HG02938 (cell line): ENCODE results near the gene CENPA.
"Not testable (repeated sequence)": the region's sequence is repeated elsewhere in the genome, so short reads cannot be mapped to it uniquely, and the experiment has no call there.

ENCODE experiments used
- ATAC-seq: cut with Tn5 transposase; IDR thresholded peaks from one replicate; pipeline ENCODE4 v1.9.1; 2021; ENCODE audit warnings: mild to moderate bottlenecking, moderate library complexity; ENCODE audit not compliant: unreplicated experiment

The CENPA gene

DNA sequence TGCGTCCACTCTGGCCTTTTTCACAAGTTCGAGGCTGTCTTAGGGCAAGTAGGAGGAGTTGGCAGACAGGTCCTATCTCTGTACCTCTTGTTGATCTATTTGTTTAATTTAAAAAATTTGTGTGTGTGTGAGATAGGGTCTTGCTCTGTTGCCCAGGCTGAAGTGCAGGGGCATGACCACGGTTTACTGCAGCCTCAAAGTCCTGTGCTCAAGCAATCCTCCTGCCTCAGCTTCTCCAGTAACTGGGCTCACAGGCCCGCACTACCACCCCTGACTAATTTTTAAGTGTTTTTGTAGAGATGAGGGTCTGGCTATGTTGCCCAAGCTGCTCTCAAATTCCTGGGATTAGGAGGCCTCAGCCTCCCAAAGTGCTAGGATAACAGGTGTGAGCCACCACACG, 26.0 kb upstream of the CENPA start:
- no peak for ATAC-seq

GRCh38 chr2:26760991-26761390, 24.9 kb upstream of the CENPA start:
- not testable (repeated sequence) for ATAC-seq

- ATAC-seq = no peak
These were observed 22.8 kb upstream of the CENPA start for GRCh38 chr2:26763019-26763418.

GRCh38 chr2:26764078-26764887, 21.6 kb upstream of the CENPA start, which contains the start of gene SLC35F6:
TSS of gene SLC35F6 (plus strand) at chr2:26764284. CDS start at chr2:26764350, 66 bp downstream.
- peak; percentile 64 for ATAC-seq

DNA sequence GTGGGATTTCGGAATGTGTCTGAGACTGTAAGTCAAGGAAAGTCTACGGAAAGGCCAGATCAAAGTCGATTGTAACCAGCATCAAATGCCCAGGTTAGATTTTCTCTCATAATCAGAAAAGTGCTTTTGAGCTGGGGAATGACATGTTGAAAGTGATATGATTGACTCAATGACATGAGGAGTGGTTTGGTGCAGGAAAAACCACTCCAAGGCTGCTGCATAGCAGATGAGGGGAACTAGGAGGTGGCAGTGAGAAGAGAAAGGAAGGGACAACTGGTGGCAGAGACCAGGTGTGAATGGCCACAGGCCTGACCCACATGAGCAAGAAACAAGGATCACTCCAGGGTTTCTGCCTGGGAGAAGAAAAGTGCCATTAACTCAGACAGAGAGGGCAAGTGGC, 20.9 kb upstream of the CENPA start:
- peak; percentile 9 for ATAC-seq

DNA sequence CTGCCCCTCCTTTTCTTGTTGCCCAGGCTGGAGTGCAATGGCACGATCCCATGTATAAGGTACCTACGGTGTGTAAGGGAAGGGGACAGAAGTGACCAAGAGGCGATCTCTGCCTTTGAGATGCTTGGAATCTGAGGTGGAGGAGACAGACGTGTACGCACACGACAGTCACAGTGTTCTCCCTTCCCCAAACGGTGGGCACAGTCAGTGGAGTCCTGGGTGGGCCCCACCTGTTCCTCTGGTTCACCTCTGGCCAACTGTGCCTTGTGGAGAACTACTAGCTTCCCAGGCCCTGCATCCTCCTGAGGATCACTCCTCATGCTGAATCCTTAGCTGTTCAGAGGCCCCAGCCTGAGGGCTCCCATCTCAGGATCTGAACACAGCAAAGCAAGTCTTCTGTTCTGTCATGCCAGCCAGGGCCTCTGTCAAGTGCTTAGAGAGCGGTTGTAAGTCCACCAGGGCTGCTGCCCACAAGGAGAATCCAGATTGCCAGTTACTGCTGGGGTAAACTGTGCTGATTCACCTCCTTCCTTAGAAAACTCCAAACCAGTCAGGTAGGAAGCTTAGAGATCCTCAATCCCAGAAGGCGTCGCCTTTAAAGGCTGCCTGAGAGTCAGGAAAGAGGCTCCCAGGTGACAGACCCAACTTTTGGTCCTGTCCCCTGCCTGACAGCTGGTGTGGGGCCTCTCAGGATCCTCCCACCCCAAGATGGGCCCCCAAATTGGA, 20.2 kb upstream of the CENPA start:
- ATAC-seq = no peak

GRCh38 chr2:26767129-26767528, 18.7 kb upstream of the CENPA start:
- ATAC-seq = no peak

- no peak for ATAC-seq
These were observed 17.9 kb upstream of the CENPA start for GRCh38 chr2:26767894-26768487.

DNA sequence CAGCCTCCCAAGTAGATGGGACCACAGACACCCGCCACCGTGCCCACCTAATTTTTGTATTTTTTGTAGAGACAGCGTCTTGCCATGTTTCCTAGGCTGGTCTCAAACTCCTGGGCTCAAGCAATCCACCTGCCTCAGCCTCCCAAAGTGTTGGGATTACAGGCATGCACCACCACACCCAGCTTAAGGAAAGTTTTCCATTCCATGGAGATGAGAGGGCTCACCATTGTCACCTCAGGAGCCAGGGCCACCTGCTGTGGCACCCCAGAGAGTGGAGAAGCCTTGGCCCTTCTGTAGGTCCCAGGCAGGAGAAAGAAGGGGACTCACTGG, 17.1 kb upstream of the CENPA start:
- no peak for ATAC-seq

GRCh38 chr2:26769089-26769761, 16.6 kb upstream of the CENPA start:
- ATAC-seq = no peak

- ATAC-seq = no peak
These were observed 14.8 kb upstream of the CENPA start for GRCh38 chr2:26770986-26771586.

GRCh38 chr2:26772064-26773001, 13.5 kb upstream of the CENPA start:
- ATAC-seq = no peak

GRCh38 chr2:26776195-26776800, 9.6 kb upstream of the CENPA start:
- ATAC-seq = no peak

GRCh38 chr2:26778098-26778497, 7.8 kb upstream of the CENPA start:
- no peak for ATAC-seq

GRCh38 chr2:26778507-26778906, 7.3 kb upstream of the CENPA start:
- ATAC-seq = no peak

DNA sequence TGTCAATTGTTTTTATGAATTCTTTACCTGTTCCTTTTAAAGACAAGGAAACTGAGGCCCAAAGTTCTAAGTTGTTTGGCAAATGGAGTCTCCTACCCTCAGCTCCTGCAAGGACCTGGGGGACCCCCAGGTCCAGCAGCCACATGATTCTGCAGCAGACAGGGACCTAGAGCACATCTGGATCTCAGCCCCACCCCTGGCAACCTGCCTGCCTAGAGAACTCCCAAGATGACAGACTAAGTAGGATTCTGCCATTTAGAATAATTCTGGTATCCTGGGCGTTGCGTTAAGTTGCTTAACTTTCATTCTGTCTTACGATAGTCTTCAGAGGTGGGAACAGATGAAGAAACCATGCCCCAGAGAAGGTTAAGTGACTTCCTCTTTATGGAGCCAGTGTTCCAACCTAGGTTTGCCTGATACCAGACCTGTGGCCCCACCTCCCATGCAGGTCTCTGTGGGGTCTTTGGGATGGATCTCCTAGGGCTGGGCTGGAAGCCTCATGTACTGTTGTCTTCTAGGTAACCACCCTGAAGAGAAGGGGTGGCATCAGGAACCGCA, 5.6 kb upstream of the CENPA start:
- ATAC-seq = no peak

GRCh38 chr2:26782876-26783704, 2.8 kb upstream of the CENPA start:
- ATAC-seq = no peak

- ATAC-seq = no peak
These were observed 1.2 kb upstream of the CENPA start for GRCh38 chr2:26784570-26785234.
